Measurements from ENCODE around the gene DENND1A. TPM values are rescaled to one million over a fixed set of nuclear protein-coding genes. Genes with fewer than 3 reads are reported as not detected.

DENND1A gene
- total and polyA plus RNA-seq, 2 of the 13 experiments (the other 11 are each of a cell fraction or from before 2014, with no cell fraction given): 14.8 to 30.1 TPM

DNA sequence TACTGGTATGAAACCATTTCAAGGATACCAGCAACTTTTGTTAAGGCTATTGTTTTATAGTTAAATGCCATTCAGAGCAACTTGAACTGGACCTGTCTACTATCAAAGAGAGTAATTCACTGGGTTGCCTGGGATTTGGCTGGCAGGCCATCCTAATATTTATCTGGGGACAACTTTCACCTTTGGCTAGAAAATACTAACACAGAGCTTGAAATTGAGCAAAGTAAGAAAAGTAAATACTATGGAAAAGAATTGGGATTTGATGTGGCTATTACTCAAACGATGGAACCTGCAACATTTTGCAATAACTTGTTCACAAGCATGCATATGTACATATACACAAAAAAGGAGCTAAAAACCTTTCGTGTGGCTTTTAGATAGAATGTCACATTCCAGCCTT lies 191.3 kb downstream of the DENND1A start (continued):
- TF ChIP-seq ZFX (CRISPR knock-in tag; IDR thresholded peaks at IDR 0.05; ENCODE audit: low read depth) (no peak), CEBPG (CRISPR knock-in tag; IDR thresholded peaks at IDR 0.05) (peak; percentile 78), ZNF33A (CRISPR knock-in tag; IDR thresholded peaks at IDR 0.05; ENCODE audit: borderline replicate concordance) (no peak), TBX2 (CRISPR knock-in tag; IDR thresholded peaks at IDR 0.05; ENCODE audit: borderline replicate concordance) (peak; percentile 30; the same call in 1 of the 2 replicates)

DNA sequence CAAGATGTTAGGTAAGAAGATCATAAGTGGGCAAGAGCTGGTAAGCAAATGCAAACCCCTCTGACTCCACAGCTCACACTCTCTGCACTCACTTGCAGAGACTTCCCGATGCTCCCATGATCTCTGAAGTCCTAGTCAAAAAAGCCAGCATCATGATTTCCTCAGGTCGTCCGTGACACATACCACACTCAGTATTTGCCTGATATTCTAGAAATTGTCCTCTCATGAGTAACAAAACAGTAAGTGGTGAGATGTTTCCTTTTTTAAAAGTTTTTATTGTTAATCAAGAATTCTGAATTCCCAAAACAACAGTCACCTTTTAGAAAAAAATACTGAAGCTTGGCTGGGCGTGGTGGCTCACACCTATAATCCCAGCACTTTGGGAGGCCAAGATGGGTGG lies 194.6 kb downstream of the DENND1A start:
- no peak for FAIRE-seq
- WGBS (ENCODE audit: low lambda C conversion rate): 97% methylated on average over 4 of the region's 4 CpGs
- no peak overlapping the region for H3K4me2 ChIP-seq (ENCODE audit: low read depth, low read length)
- in situ Hi-C loops (cut with HindIII; ENCODE audit: extremely low pct_ligation_motif_present, low pct_unique_long_range_greater_than_20kb): no loop called here
- H3K9ac ChIP-seq (ENCODE audit: insufficient read depth, low read depth, low read length): no peak overlapping the region
- BruUV-seq (replicated peaks): no TSS peak
- no peaks in the 10 kb centered on the region for H3K9me3 ChIP-seq (ENCODE audit: low read length)
- no peak for ATAC-seq
- no peaks in the 10 kb centered on the region for H3K27me3 ChIP-seq (ENCODE audit: control insufficient read depth in 1 of 2, insufficient read depth in 2 of 2, low read length in 2 of 2)
- no peak overlapping the region for H3K27ac ChIP-seq (ENCODE audit: extremely low read length, insufficient read depth, low read length)
- H3K36me3 ChIP-seq (replicated peaks in 1 of 2; ENCODE audit: control insufficient read depth in 1 of 2, insufficient read depth in 2 of 2, low read length in 2 of 2): no peaks in the 10 kb centered on the region
- ChIA-PET CTCF (ENCODE audit: low intra/inter-chr PET ratio, low total read pairs) (no interaction called here), POLR2A (no interaction called here)
- H4K20me1 ChIP-seq (ENCODE audit: insufficient read depth, low read length): no peaks in the 10 kb centered on the region
- intact Hi-C loops (cut with micrococcal nuclease; ENCODE audit: unreplicated experiment): no loop called here
- no peak for DNase-seq (ENCODE audit: low spot score)
- H2AFZ ChIP-seq (ENCODE audit: low read length): no peak overlapping the region
- H3K4me3 ChIP-seq (replicated peaks in 1 of 3; ENCODE audit: insufficient read depth in 1 of 3, low read depth in 2 of 3, low read length in 3 of 3): no peak overlapping the region
- H3K4me1 ChIP-seq (ENCODE audit: insufficient read depth, low read length): peaks cover 43% of the 10 kb centered on the region
- peaks cover 3% of the 10 kb centered on the region for H3K79me2 ChIP-seq (ENCODE audit: insufficient read depth, low read length)
- TF ChIP-seq ISX (CRISPR knock-in tag; conservative IDR thresholded peaks at IDR 0.05): no peak
- TF ChIP-seq, protein P1, sequence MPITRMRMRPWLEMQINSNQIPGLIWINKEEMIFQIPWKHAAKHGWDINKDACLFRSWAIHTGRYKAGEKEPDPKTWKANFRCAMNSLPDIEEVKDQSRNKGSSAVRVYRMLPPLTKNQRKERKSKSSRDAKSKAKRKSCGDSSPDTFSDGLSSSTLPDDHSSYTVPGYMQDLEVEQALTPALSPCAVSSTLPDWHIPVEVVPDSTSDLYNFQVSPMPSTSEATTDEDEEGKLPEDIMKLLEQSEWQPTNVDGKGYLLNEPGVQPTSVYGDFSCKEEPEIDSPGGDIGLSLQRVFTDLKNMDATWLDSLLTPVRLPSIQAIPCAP (CRISPR knock-in tag; IDR thresholded peaks at IDR 0.05; ENCODE audit: low read depth): no peak
- TF ChIP-seq SAFB2 (CRISPR knock-in tag; IDR thresholded peaks at IDR 0.05; ENCODE audit: borderline replicate concordance, low read depth): no peak
- TF ChIP-seq, protein P2, sequence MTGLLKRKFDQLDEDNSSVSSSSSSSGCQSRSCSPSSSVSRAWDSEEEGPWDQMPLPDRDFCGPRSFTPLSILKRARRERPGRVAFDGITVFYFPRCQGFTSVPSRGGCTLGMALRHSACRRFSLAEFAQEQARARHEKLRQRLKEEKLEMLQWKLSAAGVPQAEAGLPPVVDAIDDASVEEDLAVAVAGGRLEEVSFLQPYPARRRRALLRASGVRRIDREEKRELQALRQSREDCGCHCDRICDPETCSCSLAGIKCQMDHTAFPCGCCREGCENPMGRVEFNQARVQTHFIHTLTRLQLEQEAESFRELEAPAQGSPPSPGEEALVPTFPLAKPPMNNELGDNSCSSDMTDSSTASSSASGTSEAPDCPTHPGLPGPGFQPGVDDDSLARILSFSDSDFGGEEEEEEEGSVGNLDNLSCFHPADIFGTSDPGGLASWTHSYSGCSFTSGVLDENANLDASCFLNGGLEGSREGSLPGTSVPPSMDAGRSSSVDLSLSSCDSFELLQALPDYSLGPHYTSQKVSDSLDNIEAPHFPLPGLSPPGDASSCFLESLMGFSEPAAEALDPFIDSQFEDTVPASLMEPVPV (CRISPR knock-in tag; IDR thresholded peaks at IDR 0.05): no peak
- no peak for TF ChIP-seq MEIS1 (CRISPR knock-in tag; IDR thresholded peaks at IDR 0.05; ENCODE audit: borderline replicate concordance)
- TF ChIP-seq SATB2 (CRISPR knock-in tag; IDR thresholded peaks at IDR 0.05): no peak
- TF ChIP-seq FOXJ3 (CRISPR knock-in tag; IDR thresholded peaks at IDR 0.05; ENCODE audit: borderline replicate concordance): no peak
- no peak for TF ChIP-seq KLF6 (CRISPR knock-in tag; IDR thresholded peaks at IDR 0.05)
- no peak for TF ChIP-seq GTF2F1 (IDR thresholded peaks at IDR 0.05; ENCODE audit: low read length)
- TF ChIP-seq POGZ (CRISPR knock-in tag; IDR thresholded peaks at IDR 0.05): no peak
